ENCODE measurements around the gene SLC1A5. TPM values are rescaled to one million over a fixed set of nuclear protein-coding genes. Genes with fewer than 3 reads are reported as not detected.
"Not testable (repeated sequence)": the region's sequence is repeated elsewhere in the genome, so short reads cannot be mapped to it uniquely, and the experiment has no call there.

The SLC1A5 gene
- polyA plus RNA-seq, 3 donors = 34.6 to 64.9 (median 57.3) TPM

GRCh38 chr19:46823049-46823448 is 34.7 kb upstream of the SLC1A5 start:
- Mint-ChIP-seq H3K4me1 (peaks cover 55% of the 10 kb centered on the region), H3K27me3 (ENCODE audit: low read depth in 3 of 3) (peaks cover 0 to 10% (median under 1%) of the 10 kb centered on the region in 3 donors), H3K27ac (peak overlapping the region in 5 of 7 donors; percentile 20 to 74 (median 72)), H3K36me3 (no peaks in the 10 kb centered on the region), H3K9me3 (peaks cover 0 to 4% (median 0%) of the 10 kb centered on the region in 7 donors), H3K4me3 (no peak overlapping the region)
- Histone ChIP-seq H3K4me3 (replicated peaks in 1 of 3; ENCODE audit: low read depth in 2 of 3, low read length in 3 of 3) (no peak overlapping the region), H3K9ac (ENCODE audit: insufficient read depth, low read length, poor library complexity, severe bottlenecking) (no peak overlapping the region), H4K20me1 (ENCODE audit: insufficient read depth, low read length) (no peaks in the 10 kb centered on the region), H3K4me2 (replicated peaks; ENCODE audit: extremely low read depth, low read length, poor library complexity, severe bottlenecking) (no peak overlapping the region), H3K27me3 (ENCODE audit: control insufficient read depth in 2 of 2, insufficient read depth in 2 of 2, low read length in 2 of 2) (no peaks in the 10 kb centered on the region), H3K79me2 (ENCODE audit: insufficient read depth, low read length) (no peaks in the 10 kb centered on the region), H3K4me1 (ENCODE audit: control insufficient read depth in 1 of 2, insufficient read depth in 2 of 2, low read length in 2 of 2) (peaks cover 55 to 62% of the 10 kb centered on the region in 2 donors), H3K36me3 (replicated peaks in 1 of 2; ENCODE audit: control insufficient read depth in 1 of 2, insufficient read depth in 2 of 2, low read length in 2 of 2) (no peaks in the 10 kb centered on the region), H3K9me3 (replicated peaks in 1 of 2; ENCODE audit: control insufficient read depth in 1 of 2, insufficient read depth in 1 of 2, low read length in 2 of 2) (no peaks in the 10 kb centered on the region), H2AFZ (ENCODE audit: insufficient read depth, low read depth, low read length, poor library complexity, severe bottlenecking) (no peak overlapping the region), H3K27ac (ENCODE audit: low read depth in 1 of 2, low read length in 2 of 2) (peak overlapping the region in 1 of 2 donors; percentile 22)
- intact Hi-C loops (cut with micrococcal nuclease) = no loop called here
- WGBS (ENCODE audit: insufficient coverage) = 97% methylated on average over 3 of the region's 6 CpGs
- no peak for TF ChIP-seq CTCF (IDR thresholded peaks at IDR 0.05)
- DNase-seq = no peak

GRCh38 chr19:46822410-46822787 is 34.0 kb upstream of the SLC1A5 start:
- Histone ChIP-seq H3K4me2 (replicated peaks; ENCODE audit: extremely low read depth, low read length, poor library complexity, severe bottlenecking) (peak overlapping the region; percentile 51), H2AFZ (ENCODE audit: insufficient read depth, low read depth, low read length, poor library complexity, severe bottlenecking) (peak overlapping the region; percentile 55), H3K4me3 (replicated peaks in 1 of 3; ENCODE audit: low read depth in 2 of 3, low read length in 3 of 3) (peak overlapping the region in 1 of 3 experiments; percentile 23), H3K27ac (ENCODE audit: low read depth in 1 of 2, low read length in 2 of 2) (peak overlapping the region; percentile 61 to 74), H3K4me1 (ENCODE audit: control insufficient read depth in 1 of 2, insufficient read depth in 2 of 2, low read length in 2 of 2) (peaks cover 55 to 62% of the 10 kb centered on the region in 2 donors)
- H3K27me3 ChIP-seq (ENCODE audit: control insufficient read depth in 2 of 2, insufficient read depth in 2 of 2, low read length in 2 of 2); DNase-seq; H3K9me3 Mint-ChIP-seq; intact Hi-C loops (cut with micrococcal nuclease); H3K27me3 Mint-ChIP-seq (ENCODE audit: low read depth in 3 of 3); H3K36me3 Mint-ChIP-seq; H3K79me2 ChIP-seq (ENCODE audit: insufficient read depth, low read length); H3K9ac ChIP-seq (ENCODE audit: insufficient read depth, low read length, poor library complexity, severe bottlenecking); H4K20me1 ChIP-seq (ENCODE audit: insufficient read depth, low read length); H3K36me3 ChIP-seq (replicated peaks in 1 of 2; ENCODE audit: control insufficient read depth in 1 of 2, insufficient read depth in 2 of 2, low read length in 2 of 2); H3K9me3 ChIP-seq (replicated peaks in 1 of 2; ENCODE audit: control insufficient read depth in 1 of 2, insufficient read depth in 1 of 2, low read length in 2 of 2): not testable (repeated sequence)
- Mint-ChIP-seq H3K4me3 (peak overlapping the region; percentile 55 to 57), H3K27ac (peak overlapping the region; percentile 80 to 93 (median 89)), H3K4me1 (peaks cover 55% of the 10 kb centered on the region)
- WGBS (ENCODE audit: insufficient coverage) = 20% methylated on average over 1 of the region's 4 CpGs

Data from CD14-positive monocyte (primary cell).